Pancreas (tissue), 10 donors: ENCODE results near the gene TMC3. TPM values are rescaled to one million over a fixed set of nuclear protein-coding genes. Genes with fewer than 3 reads are reported as not detected.
A peak's percentile ranks its signal among the peaks of the same experiment; 100 is the strongest.

Experiments
- ATAC-seq, 4 donors: fragments of 200-7000 bp; cut with Tn5 transposase; one replicate each; pipeline versions ENCODE4 v1.8.0 to v1.9.1; 2020; ENCODE audit warnings: mild to moderate bottlenecking in 4 of 4, moderate library complexity in 4 of 4
- DNase-seq, 6 donors: peaks; one replicate each; pipeline ENCODE4 v3.0.0-alpha.2; 2020
- FAIRE-seq: peaks from 2 replicates; lab custom pipeline; 2012; peaks lifted over from hg19 to GRCh38; lab: Jason Lieb, UNC
- H3K27ac ChIP-seq, 4 donors: fragments of 200-600 bp; sonication (generic); 1 replicate in 3 of 4; 2 replicates in 1 of 4; pipeline versions ENCODE4 v1.5.0 to v1.8.0; 2020
- H3K27me3 ChIP-seq, 4 donors: fragments of 200-600 bp; one replicate each; pipeline ENCODE4 v1.8.0; 2021
- H3K36me3 ChIP-seq, 3 donors: fragments of 200-600 bp; sonication (generic) in 1 of 3; one replicate each; pipeline versions ENCODE4 v1.5.0 to v1.8.0; 2020 to 2021
- H3K4me1 ChIP-seq, 3 donors: fragments of 200-600 bp; one replicate each; pipeline ENCODE4 v1.8.0; 2021
- H3K4me3 ChIP-seq, 4 donors: fragments of 200-600 bp; sonication (generic) in 2 of 4; one replicate each; pipeline versions ENCODE4 v1.5.0 to v1.8.0; 2020 to 2021
- H3K9me3 ChIP-seq, 4 donors: fragments of 200-600 bp; one replicate each; pipeline ENCODE4 v1.8.0; 2021
- CTCF ChIP-seq, 4 donors: fragments of 200-600 bp; sonication (generic) in 3 of 4; IDR thresholded peaks; one replicate each; pipeline versions ENCODE4 v1.5.0 to v1.8.0; 2021; ENCODE audit warnings: antibody characterized with exemption in 4 of 4
- WGBS, 2 donors: extraction: QIAGEN DNeasy Blood & Tissue Kit; methylation state at CpG; one replicate each; pipeline ENCODE4 v1.1.7; 2013; 5-methylcytosine and 5-hydroxymethylcytosine counted together
- intact Hi-C, 3 donors: fragments of 100-400 bp; cut with DNase I; formaldehyde crosslinking; loops; one replicate each; pipeline versions ENCODE4 v1.11.1 to v1.14.2; 2022
- polyA plus RNA-seq, 2 donors: library from polyadenylated mRNA; stranded (reverse); fragments of 200-250 nt; gene quantifications; one replicate each; pipeline ENCODE4 v1.2.3, GENCODE V29; 2013
- total RNA-seq, 6 donors: library from RNA; stranded (reverse); fragmentation: NEBNext Ultra II Directional in 4 of 6; extraction: Animal tissue kit (Norgen Biotek cat#: 25700) in 4 of 6; gene quantifications; one replicate each; pipeline versions ENCODE4 v1.2.1 to v1.2.4, GENCODE V29; 2021 to 2023
- donor health status: healthy with polysubstance abuse.
- donor health status: DM: no; HTN: no; CAD: no; lungs with moderate emphysema.
- donor health status: DM: no; HTN: no; CAD: no.
- donor health status: control.
- donor health status: control.
- donor health status: Bipolar disorder and iron deficiency.
- donor health status: DM: yes; HTN: yes; CAD: no.
- donor health status: DM: no; HTN: no; CAD: no.
- donor health status: DM: no; HTN: no; CAD: no.
- donor health status: DM: yes; HTN: yes; CAD: no.

TMC3 gene
- total and polyA plus RNA-seq, 8 donors = 0.03 to 0.05 TPM; not detected in 6

GRCh38 chr15:81297603-81298575 is 76.1 kb downstream of the TMC3 start:
- ATAC-seq = no peak
- no peak for FAIRE-seq
- 77 to 84% methylated on average over 4 of the region's 4 CpGs for WGBS, 2 donors

GRCh38 chr15:81297147-81297572 is 76.9 kb downstream of the TMC3 start:
- WGBS, 2 donors = 61 to 70% methylated on average over 3 of the region's 3 CpGs
- Histone ChIP-seq H3K4me3 (peak overlapping the region in 1 of 4 donors; percentile 28), H3K27me3 (no peaks in the 10 kb centered on the region), H3K9me3 (no peaks in the 10 kb centered on the region), H3K36me3 (no peaks in the 10 kb centered on the region), H3K4me1 (no peaks in the 10 kb centered on the region), H3K27ac (peak overlapping the region in 2 of 4 donors; percentile 46 to 52)
- FAIRE-seq (no peak), DNase-seq (no peak), ATAC-seq (no peak)
- no peak for TF ChIP-seq CTCF (IDR thresholded peaks at IDR 0.05)
- intact Hi-C loops = no loop called here

More at GRCh38 chr15:81297603-81298575, 76.1 kb downstream of the TMC3 start:
- DNase-seq = no peak
- intact Hi-C loops = no loop called here
- Histone ChIP-seq H3K4me1 (no peaks in the 10 kb centered on the region), H3K9me3 (no peaks in the 10 kb centered on the region), H3K4me3 (peak overlapping the region in 1 of 4 donors; percentile 28), H3K36me3 (no peaks in the 10 kb centered on the region), H3K27me3 (no peaks in the 10 kb centered on the region), H3K27ac (peak overlapping the region in 2 of 4 donors; percentile 46 to 52)
- no peak for TF ChIP-seq CTCF (IDR thresholded peaks at IDR 0.05)

DNA sequence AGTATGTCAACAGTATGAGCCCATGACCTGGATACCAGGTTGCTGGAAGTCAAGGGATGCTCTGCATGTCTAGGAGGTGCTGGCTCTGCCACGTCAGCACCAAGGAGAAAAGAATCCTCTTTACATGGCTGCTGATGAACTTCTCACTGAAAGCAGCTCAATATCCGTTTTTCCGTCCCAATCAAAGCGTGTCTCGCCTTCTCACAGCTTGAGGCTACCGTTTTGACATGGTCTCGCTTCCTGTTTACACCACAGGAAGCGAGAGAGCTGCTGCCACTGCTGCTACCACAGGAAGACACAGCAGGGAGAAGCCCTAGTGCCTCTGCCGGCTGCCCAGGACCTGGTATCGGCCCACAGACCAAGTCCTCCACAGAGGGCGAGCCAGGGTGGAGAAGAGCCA is 77.3 kb downstream of the TMC3 start:
- intact Hi-C loops = no loop called here
- DNase-seq (peak in 1 of 6 donors; percentile 53), ATAC-seq (peak in 3 of 4 donors; percentile 46 to 73 (median 69)), FAIRE-seq (no peak)
- Histone ChIP-seq H3K36me3 (no peaks in the 10 kb centered on the region), H3K4me1 (no peaks in the 10 kb centered on the region), H3K4me3 (peak overlapping the region in 1 of 4 donors; percentile 28), H3K27me3 (no peaks in the 10 kb centered on the region), H3K27ac (peak overlapping the region in 2 of 4 donors; percentile 46 to 58), H3K9me3 (no peaks in the 10 kb centered on the region)
- TF ChIP-seq CTCF (IDR thresholded peaks at IDR 0.05) = no peak
- 72 to 76% methylated on average over 11 of the region's 11 CpGs for WGBS, 2 donors

DNA sequence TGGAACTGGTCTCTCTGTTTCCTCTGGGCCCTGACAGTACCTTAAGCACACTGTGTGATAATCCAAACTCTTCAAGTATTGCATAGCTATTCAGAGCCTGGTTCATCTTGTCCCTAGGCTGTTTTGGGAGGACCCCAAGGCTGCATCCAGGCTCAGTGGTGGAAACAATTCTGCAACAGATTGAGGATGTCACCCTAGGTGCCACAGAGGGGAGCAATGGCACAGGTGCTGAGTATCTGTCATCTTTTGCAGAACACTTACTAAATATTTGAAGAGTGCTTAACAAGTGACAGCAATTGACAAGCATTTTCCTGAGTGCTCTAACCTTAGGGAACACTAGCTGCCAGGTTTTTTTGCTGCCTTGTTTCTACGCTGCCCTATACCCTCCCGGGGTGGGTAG is 77.8 kb downstream of the TMC3 start:
- 71 to 83% methylated on average over 2 of the region's 2 CpGs for WGBS, 2 donors

More for the DNA sequence above, 77.8 kb downstream of the TMC3 start:
- no peak for DNase-seq
- Histone ChIP-seq H3K27me3 (no peaks in the 10 kb centered on the region), H3K27ac (peak overlapping the region in 2 of 4 donors; percentile 46 to 58), H3K4me3 (no peak overlapping the region), H3K36me3 (no peaks in the 10 kb centered on the region), H3K9me3 (no peaks in the 10 kb centered on the region), H3K4me1 (no peaks in the 10 kb centered on the region)
- no peak for ATAC-seq
- FAIRE-seq = no peak
- no peak for TF ChIP-seq CTCF (IDR thresholded peaks at IDR 0.05)
- intact Hi-C loops = no loop called here
